ENCODE results near the gene IL23R. TPM values are rescaled to one million over a fixed set of nuclear protein-coding genes. Genes with fewer than 3 reads are reported as not detected.

The IL23R gene
- total RNA-seq, 1 experiment from 2014 or later: not detected

- no peak for TF ChIP-seq MAX (IDR thresholded peaks at IDR 0.05)
Observed at GRCh38 chr1:67120855-67121619, 45.2 kb upstream of the IL23R start (continued).

- no peaks in the 10 kb centered on the region for H4K20me1 ChIP-seq (ENCODE audit: insufficient read depth)
- TF ChIP-seq SIN3A (IDR thresholded peaks at IDR 0.05; ENCODE audit: low read depth) (no peak), MAX (IDR thresholded peaks at IDR 0.05) (no peak), CEBPB (IDR thresholded peaks at IDR 0.05; ENCODE audit: low read depth) (no peak), ZFX (IDR thresholded peaks at IDR 0.05) (no peak), ELF1 (IDR thresholded peaks at IDR 0.05; ENCODE audit: borderline replicate concordance, low read depth) (no peak), REST (IDR thresholded peaks at IDR 0.05; ENCODE audit: low read depth) (no peak), JUND (IDR thresholded peaks at IDR 0.05) (no peak)
- intact Hi-C loops (cut with micrococcal nuclease): no loop called here
- BruUV-seq (replicated peaks): no TSS peak
- POLR2A ChIA-PET: no interaction called here
- no peaks in the 10 kb centered on the region for H3K27me3 ChIP-seq (ENCODE audit: insufficient read depth, low read length)
- ATAC-seq (no peak), DNase-seq (ENCODE audit: low read depth, low spot score) (no peak)
- no peaks in the 10 kb centered on the region for H3K79me2 ChIP-seq (ENCODE audit: insufficient read depth, low read length)
- no peaks in the 10 kb centered on the region for H3K9me3 ChIP-seq (ENCODE audit: control insufficient read depth in 1 of 2, insufficient read depth in 1 of 2, low read depth in 1 of 2, low read length in 2 of 2)
- no peak overlapping the region for H3K4me2 ChIP-seq (ENCODE audit: low read length)
- H3K36me3 ChIP-seq (ENCODE audit: control insufficient read depth in 1 of 2, insufficient read depth in 2 of 2, low read length in 2 of 2): no peaks in the 10 kb centered on the region
- H3K27ac ChIP-seq (ENCODE audit: low read depth, low read length): no peak overlapping the region
- no peak overlapping the region for H2AFZ ChIP-seq (ENCODE audit: low read depth, low read length, poor library complexity, severe bottlenecking)
- no peak overlapping the region for H3K9ac ChIP-seq (ENCODE audit: low read length)
- CTCF ChIA-PET: interaction anchor here (1.4 kb wide), 1 partner anchor 87 kb away, joined by 4 read pairs; no protein-coding TSS in a partner anchor
- no peaks in the 10 kb centered on the region for H3K9me2 ChIP-seq (ENCODE audit: insufficient read depth)
- no peak overlapping the region for H3K4me3 ChIP-seq (replicated peaks in 1 of 2; ENCODE audit: low read depth in 1 of 2, low read length in 2 of 2)
- RAD21 ChIA-PET (ENCODE audit: low non-redundant PET in 1 of 2, low total read pairs in 2 of 2, uncharacterized antibody in 2 of 2, unreplicated experiment in 2 of 2): no interaction called here
- H3K4me1 ChIP-seq (ENCODE audit: control insufficient read depth in 1 of 2, insufficient read depth in 2 of 2, low read length in 2 of 2): no peaks in the 10 kb centered on the region
Observed at GRCh38 chr1:67124455-67124854, 41.8 kb upstream of the IL23R start.

Measured in HCT116 (cell line).